HTERT RPE-1 (cell line): ENCODE measurements around the gene STRADA.

Experiments
- in situ Hi-C: fragments of 300-500 bp; cut with MboI; formaldehyde crosslinking; loops from 4 replicates; pipeline ENCODE4 v1.14.3; 2020; ENCODE audit warnings: low sequenced_read_pairs

Gene STRADA

GRCh38 chr17:63701868-63702720 is 39.5 kb downstream of the STRADA start:
- in situ Hi-C loops, result no loop called here

DNA sequence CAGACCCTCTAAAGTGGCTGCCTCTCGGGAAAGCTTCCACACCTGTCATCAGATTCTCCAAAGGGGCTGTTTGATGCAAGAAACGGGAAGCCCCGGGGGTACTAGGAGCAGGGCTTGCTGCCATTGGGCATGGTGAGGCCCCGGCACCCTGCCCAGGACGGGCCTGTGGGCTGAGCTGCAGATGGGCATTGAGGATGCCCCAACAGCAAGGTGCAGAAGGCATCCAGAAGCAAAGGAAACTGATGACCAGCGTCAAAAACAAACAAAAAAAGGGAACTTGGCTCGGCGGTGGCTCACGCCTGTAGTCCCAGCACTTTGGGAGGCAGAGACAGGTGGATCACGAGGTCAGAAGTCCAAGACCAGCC is 40.2 kb downstream of the STRADA start:
- in situ Hi-C loops, result no loop called here

- in situ Hi-C loops, result no loop called here
These were observed 40.8 kb downstream of the STRADA start for GRCh38 chr17:63700528-63701455.

DNA sequence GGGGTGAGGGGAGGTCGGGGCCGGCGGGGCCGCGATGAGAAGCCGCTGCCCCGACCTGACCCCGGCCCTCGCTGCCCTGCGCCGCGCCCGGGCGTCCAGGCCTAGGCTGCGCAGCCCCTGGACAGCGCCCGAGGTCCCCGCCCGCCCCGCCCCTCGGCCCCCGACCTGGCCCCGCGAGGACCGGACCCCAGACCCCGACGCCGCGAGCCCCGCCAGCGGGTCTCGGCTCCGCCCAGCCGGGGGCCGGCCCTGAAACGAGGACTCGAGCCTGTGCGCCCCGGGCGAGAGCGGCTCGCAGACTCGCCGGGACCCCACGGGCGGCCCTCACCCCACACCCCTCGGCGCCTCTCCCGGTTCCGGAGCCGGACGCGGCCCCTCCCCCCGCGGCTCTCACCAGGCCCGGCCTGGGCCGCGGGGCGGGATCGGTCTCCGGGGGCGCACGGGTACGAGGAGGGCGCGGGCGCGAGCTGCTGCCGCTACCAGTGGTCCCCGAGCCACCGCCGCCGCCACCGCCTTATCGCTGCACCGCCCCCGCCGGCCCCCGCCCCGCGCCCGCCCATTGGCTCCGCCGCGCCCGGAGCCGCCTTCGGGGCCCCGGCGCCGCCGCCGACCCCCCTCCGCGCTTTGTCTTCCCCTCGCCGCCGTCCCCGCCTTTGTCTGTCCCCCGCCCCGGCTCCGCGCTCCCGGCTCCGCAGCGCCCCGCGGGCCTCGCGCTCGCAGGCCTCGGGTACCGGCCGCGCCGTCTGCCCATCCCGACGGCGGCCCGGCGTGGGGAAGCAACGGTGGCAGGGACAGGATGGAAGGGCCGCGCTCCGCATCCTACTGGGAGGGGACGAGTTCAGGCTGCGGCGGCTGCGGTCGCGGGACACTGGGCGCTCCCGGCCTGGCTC is 41.7 kb downstream of the STRADA start, which contains the start of gene LIMD2:
LIMD2 (minus strand) TSS at position 488 of the 890 bp plus-strand sequence. CDS start 827 bp downstream, outside the sequence.
- in situ Hi-C loops, result no loop called here

- in situ Hi-C loops, result no loop called here
These were observed 42.5 kb downstream of the STRADA start for GRCh38 chr17:63698886-63699637.

DNA sequence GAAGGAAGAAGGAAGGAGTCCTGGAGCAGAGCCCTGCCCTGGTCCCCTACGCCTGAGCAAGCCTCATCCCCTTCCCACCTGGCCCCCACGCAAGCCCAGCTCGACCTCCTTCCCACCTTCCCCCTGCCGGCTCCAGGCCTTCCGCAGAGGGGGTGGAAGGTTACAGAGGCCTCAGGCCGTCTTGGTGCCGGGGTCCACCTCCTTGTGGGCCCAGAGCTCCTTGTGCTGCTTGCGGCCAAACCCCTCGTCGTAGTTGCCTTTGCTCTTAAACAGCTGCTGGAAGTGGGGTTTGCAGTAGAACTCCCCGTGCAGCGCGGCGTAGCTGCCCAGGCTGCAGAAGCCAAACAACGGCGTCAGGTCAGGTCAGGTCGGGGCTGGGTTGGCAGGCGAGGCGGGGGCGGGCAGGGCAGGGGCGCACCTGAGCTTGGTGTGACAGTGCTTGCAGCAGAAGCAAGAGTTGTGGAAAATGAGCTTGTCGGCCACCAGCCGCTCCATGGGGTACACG is 43.2 kb downstream of the STRADA start:
- in situ Hi-C loops, result no loop called here

DNA sequence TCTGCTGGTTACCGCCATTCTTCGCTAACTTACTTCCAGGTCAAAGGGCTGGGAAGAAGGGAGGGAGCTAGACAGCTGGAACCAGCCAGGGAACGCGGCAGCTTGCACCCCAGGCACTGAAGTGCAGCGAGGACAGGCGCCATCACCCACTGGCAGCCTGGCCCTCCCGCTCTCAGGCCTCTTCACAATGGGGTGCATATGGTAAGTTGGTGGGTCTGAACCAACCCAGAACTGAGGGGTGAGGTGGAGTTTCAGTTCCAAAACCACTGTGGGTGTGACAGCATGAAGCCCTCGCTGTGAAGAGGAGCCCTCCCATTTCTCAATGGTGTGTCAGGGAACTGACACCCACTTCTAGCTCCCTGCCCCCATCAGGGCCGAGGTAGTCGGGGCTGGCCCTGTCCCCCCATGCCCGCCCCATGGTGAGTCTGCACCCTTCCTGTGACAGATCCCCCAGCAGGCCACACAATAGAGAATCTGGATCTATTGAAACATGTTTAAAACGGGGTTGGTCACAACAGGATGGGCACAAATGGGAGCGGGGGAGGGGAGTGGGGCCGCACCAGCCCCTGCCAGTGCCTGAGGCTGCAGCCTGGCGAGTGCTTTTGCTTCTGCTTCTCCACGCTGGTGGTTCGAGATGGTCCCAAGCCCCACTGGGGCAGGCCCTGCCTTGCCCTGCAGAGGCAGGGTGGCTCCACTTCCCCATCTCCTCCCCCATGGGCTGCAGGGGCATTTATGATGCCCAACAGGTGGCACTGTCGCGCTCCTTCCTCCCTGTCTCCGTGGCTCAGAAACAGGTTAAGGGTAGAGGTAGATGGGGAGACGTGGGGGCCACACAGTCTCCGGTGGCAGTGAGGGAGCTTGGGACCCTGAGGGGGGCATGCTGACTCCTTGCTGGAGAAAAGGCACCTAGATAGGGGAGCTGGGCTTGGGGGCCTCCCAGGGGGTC is 44.0 kb downstream of the STRADA start:
- in situ Hi-C loops, result no loop called here

GRCh38 chr17:63696381-63696961 is 45.1 kb downstream of the STRADA start:
- in situ Hi-C loops, result no loop called here

DNA sequence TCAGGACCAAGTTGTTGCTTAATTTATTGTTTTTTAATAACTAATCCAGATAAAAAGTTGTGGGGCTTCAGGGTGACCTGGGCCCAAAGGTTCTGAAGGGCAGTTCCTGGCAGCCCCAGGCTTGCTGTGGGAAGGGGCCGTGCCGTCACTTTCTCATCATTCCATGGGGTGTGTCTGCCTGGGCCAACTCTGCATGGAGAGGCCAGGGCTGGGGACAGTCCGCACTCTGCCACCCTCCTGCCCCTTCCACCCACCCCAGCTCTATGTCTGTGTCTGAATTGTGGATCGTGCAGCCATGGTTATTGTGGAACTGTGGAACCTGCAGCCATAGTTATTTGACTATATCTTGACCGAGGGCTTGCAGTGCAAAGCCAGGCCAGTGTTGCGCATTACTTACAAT is 45.7 kb downstream of the STRADA start:
- in situ Hi-C loops, result no loop called here

DNA sequence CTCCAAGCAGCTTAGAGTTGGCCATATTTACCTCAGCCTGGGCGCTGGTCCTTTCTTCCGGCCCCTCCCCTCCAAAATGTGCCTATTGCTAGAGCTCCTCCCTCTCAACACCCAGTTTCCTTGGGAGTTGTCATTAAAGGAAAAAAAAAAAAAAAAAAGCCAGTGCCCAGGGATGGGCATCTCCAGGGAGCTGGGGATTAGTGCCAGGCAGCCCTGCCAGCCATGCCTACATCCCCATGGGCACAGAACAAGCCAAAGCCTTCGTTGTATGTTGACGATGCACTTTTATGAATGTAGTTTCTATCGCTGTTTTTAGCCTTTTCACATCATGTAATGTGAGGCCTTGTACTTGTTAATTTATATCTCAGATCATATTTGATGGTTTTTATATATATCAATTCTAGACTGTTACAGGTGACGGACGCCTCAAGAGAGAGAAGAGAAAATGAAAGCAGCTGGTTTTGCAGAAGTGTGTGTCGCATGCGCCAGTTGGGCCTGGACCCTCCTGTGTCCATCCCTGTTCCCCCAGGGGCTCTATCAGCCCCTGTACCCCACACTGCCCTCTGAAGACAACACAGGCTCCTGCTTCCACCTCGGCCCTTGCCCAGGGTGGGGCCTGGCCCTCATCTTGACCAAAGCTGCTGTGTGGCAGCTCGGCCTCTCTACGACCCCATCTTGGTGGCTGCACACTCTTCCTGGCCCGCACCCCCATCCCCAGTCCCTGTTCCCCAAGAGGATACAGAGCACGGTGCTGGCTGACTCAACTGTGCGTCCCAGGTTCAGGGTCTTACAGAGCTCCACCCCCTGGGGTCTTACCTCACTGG is 46.4 kb downstream of the STRADA start:
- in situ Hi-C loops, result no loop called here

DNA sequence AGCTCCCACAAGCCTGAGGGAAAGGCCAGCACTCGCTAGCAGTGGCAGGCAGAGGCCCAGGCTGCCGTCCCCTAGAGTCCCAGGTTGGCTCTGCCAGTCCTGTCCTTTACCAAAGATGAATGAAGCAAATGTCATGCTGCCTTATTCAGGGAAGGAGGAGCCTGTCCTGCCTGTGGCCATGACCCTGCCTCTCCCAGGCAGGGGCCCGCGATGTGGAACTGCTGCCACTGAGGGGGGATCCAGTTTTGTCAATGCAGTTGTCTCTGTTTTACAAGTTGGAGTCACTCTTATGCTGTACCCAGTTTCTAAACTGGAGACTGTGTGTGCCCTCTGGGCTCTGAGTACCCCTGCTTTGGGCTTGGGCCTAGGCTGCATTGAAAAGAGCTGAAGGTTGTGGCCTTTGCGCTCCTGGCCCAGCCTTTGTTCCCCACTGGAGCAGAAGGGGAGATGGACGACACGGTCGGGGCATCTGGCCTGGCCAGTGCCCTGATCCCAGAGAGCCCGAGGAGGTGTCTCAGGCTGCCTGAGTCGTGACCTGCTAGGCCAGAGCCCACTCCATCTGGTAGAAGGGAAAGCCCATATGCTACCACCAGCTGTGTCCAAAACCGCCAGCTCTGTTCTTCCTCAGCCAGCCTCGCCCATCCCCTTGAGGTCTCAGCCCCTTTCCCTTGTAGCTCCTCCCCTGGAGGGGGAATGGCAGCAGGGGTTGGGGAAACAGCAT is 47.2 kb downstream of the STRADA start:
- in situ Hi-C loops, result no loop called here

DNA sequence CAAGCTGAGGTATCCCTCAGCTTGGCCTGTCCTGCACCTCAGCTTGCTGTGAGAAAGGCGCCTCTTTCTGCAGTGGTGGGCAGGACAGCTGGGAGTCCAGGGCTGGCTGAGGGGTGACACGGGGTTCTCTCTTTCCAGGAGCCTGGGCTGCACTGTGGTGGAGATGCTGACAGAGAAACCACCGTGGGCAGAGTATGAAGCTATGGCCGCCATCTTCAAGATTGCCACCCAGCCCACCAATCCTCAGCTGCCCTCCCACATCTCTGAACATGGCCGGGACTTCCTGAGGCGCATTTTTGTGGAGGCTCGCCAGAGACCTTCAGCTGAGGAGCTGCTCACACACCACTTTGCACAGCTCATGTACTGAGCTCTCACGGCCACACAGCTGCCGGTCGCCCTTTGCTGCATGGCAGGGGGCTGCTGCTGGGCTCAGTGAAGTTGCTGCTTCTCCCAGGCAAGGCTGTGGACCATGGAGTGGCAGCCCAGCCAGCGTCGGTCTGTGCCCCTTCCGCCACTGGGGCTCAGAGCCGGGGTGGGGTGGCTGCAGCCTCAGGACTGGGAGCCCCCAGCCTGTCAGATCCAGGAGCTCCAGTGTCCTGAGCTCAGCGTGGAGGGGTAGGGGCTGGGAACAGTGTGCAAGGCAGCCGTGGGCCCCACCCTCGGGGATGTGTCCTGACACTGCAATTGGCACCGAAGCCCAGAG is 48.0 kb downstream of the STRADA start:
- in situ Hi-C loops, result no loop called here

DNA sequence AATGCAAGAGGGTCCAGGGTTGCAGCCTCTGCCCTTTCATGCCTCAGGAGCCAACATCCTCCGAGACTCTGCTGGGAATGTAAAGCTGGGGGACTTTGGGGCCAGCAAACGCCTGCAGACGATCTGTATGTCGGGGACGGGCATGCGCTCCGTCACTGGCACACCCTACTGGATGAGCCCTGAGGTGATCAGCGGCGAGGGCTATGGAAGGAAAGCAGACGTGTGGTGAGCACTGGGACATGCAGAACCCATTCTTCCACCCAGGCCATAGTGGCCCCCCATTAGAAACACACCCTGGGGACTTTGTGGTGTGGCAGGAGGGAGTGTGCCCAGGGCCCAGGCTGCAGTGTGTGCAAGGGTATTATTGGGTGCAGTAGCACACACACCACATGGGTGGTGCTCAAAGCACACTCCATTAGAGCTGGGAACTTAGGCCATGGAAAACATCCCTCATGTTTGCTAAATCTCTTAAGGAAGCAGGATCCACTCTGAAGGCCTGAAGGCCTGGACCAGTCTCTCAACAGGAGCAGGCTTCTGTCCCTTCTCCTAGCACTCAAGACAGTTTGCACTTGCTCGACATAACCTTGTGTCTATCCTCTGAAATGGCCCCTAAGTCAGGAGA is 49.3 kb downstream of the STRADA start:
- in situ Hi-C loops, result no loop called here

- in situ Hi-C loops, result no loop called here
These were observed 52.1 kb downstream of the STRADA start for GRCh38 chr17:63689479-63689878.

GRCh38 chr17:63688396-63689020 is 53.1 kb downstream of the STRADA start:
- in situ Hi-C loops, result no loop called here
